OCI-LY7 (cell line): ENCODE data around the gene HS3ST3A1.

Source experiments
- CTCF ChIP-seq: fragments of 200-600 bp; sonication (generic); conservative IDR thresholded peaks from 2 replicates; pipeline ENCODE4 v1.5.1; 2014; ENCODE audit warnings: mild to moderate bottlenecking, antibody characterized with exemption, low read length, moderate library complexity, mixed read lengths
- EZH2phosphoT487 ChIP-seq: fragments of 200-600 bp; sonication (generic); IDR thresholded peaks from 2 replicates; pipeline ENCODE4 v1.6.1; 2018; ENCODE audit warnings: low read depth, borderline replicate concordance, mild to moderate bottlenecking, mixed run types, antibody characterized with exemption, low read length, moderate library complexity, mixed read lengths

GRCh38 chr17:13534946-13535345 is 66.8 kb downstream of the HS3ST3A1 start:
- TF ChIP-seq CTCF (no peak), EZH2phosphoT487 (no peak)
